ENCODE data around the gene PMM1.
"Not testable (repeated sequence)": the region's sequence is repeated elsewhere in the genome, so short reads cannot be mapped to it uniquely, and the experiment has no call there.

The PMM1 gene

GRCh38 chr22:41563051-41563711 lies 26.5 kb downstream of the PMM1 start:
- no peak for DNase-seq (ENCODE audit: low read depth in 2 of 2)

DNA sequence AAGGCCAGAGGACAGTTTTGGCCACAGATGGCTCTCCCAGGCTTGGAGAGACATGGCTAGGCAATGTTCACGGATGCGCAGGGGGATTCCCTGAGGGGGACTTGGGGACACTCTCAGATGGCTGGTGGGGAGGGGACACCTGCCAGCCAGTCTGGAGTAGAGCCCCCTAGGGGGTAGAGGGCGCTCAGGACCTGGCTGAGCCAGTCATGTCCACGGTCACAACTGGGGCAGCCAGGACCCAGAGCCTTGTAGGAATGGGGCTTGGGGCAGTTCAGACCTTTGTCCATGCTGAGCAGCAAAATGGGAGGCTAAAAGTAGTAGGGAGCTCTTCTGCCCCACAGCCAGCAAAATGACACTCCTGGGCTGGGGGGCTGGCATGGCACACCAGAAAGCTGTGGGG lies 27.2 kb downstream of the PMM1 start:
- no peak for DNase-seq (ENCODE audit: low read depth in 2 of 2)

DNA sequence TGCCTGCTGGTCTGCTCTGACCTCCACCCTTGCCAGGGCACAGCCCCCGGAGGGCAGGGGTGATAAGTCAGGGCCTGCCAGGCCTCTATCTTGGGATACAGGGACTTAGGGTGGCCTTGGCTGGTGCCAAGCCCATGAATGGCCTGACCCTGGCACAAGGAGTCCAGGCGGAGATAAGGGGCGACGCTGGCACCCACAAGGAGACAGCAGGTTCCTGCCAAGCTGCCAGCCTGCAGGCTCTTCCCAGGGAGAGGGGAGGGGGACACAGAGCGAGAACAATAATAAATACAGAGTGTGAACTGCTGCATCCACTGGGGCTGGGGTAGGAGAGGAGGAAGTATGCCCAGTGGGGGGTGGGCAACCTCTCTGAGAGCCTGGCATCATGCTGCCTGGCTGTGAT lies 27.9 kb downstream of the PMM1 start:
- no peak for DNase-seq (ENCODE audit: low read depth in 2 of 2)

GRCh38 chr22:41561335-41561734 lies 28.3 kb downstream of the PMM1 start:
- no peak for DNase-seq (ENCODE audit: low read depth in 2 of 2)

DNA sequence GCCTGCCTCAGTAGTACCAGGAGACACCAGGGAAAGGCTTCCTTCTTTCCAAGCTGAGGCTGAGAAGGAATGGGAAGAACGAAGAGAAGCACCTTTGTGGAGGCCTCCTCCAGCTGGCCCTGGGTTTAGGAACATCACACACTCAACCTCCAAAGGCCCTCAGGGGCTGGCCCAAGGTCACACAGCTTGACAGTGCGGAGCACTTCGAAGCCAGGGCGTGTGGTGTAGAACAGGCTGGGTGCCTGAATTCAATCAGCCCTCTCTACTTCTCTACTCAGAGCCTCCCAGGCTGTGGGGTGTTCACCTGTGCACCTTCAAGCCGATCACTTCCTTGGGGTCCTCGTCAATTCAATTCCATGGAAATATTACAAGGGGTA lies 29.6 kb downstream of the PMM1 start:
- DNase-seq (ENCODE audit: low read depth in 2 of 2): no peak

- DNase-seq (ENCODE audit: low read depth in 2 of 2): not testable (repeated sequence)
These were observed 31.4 kb downstream of the PMM1 start for GRCh38 chr22:41558241-41558630.

GRCh38 chr22:41557401-41558240 lies 32.0 kb downstream of the PMM1 start:
- no peak for DNase-seq (ENCODE audit: low read depth in 2 of 2)

DNA sequence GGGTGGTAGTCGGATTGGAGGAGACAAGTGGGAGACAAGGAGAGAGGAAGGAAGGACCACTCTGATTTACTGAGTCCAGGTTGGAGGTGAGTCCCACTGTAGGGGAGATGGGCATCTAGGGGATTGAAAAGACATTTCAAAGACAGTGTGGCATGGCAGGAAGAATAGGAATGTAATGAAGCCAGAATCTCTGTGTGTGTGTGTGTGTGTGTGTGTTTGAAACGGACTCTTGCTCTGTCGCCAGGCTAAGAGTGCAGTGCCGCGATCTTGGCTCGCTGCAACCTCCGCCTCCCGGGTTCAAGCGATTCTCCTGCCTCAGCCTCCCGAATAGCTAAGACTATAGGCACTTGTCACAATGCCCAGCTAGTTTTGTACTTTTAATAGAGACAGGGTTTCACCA lies 33.1 kb downstream of the PMM1 start:
- DNase-seq (ENCODE audit: low read depth in 2 of 2): no peak

GRCh38 chr22:41555325-41555982 lies 34.2 kb downstream of the PMM1 start:
- no peak for DNase-seq (ENCODE audit: low read depth in 2 of 2)

DNA sequence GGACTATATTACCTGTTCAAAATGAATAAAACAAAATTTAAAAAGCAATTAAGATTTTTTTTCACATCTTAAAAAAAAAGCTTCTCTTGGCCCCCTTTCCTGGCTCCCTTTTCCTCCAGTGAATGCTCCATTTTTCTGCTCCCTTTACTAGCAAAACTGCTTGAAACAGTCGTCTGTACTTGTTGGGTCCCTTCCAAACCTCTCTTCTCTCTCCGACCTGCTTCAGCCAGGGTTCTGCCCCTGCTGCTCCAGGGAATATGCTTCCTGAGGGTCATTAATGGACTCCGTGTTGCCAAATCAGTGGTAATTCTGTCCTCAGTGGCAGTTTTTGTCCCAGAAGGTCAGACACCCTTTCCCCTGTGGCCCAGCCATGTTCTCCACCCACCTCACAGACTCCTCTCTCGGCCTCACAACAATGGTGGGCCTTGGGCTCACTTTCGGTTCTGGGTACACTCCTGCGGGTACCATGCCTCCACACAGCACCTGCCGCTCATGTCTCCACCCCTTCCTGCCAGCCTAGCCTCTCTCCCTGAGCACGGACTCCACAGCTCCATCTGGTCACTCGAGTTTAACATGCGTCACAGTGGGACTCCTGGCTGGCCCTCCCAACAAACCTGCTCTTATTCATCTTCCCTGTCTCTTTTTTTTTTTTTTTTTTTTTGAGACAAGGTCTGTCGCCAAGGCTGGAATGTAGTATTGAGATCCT lies 37.6 kb downstream of the PMM1 start:
- no peak for DNase-seq (ENCODE audit: low read depth in 2 of 2)

- DNase-seq (ENCODE audit: low read depth in 2 of 2): no peak
These were observed 38.6 kb downstream of the PMM1 start for GRCh38 chr22:41550952-41551491.

- no peak for DNase-seq (ENCODE audit: low read depth in 2 of 2)
These were observed 40.8 kb downstream of the PMM1 start for GRCh38 chr22:41548830-41549211.

- DNase-seq (ENCODE audit: low read depth in 2 of 2): no peak
These were observed 44.8 kb downstream of the PMM1 start for GRCh38 chr22:41544671-41545476.

DNA sequence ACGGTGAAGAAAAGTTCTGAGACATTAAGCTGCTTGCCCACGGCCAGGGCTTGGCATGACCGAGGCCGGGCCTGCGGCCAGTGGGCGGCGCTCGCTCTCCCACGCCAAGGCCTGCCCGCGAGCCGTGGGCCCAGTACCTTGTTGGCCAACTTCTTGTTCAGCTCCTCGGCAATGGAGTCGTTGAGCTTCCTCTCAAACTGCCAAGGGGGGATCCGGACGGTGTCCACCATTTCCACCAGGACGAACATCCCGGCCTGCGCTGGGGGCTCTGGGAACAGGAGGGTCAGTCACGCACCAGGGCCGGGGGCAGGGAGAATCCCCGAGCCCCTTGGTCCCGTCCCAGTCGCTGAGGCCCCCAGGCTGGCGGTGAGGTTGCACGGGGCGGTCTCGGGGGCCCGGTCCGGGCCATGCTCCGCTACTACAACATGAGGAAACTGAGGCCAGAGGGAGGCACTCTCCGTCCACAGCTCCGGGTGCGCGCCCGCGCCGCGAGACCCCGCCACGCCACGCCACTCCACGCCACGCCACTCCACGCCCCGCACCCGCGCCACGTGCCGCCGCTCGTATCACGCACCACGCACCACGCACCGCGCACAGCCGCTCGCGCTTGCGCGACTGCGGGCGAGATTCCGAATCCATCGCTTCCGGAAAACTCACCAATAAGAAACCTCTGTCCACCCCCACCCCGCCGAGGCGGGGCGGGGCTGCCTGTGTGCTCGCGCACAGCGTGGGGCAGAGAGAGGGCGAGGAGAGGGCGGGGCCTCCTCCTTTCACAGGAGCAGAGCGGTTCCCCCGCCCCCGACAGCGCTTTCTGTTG lies 45.6 kb downstream of the PMM1 start, which contains the start of gene POLR3H:
TSS of gene POLR3H (minus strand) at position 617 of the 817 bp plus-strand sequence. CDS start at position 248, 369 bp downstream.
- DNase-seq (ENCODE audit: low read depth in 2 of 2): peak; percentile 91 to 98

GRCh38 chr22:41542224-41542623 lies 47.4 kb downstream of the PMM1 start:
- DNase-seq (ENCODE audit: low read depth in 2 of 2): no peak

- DNase-seq (ENCODE audit: low read depth in 2 of 2): no peak
These were observed 48.2 kb downstream of the PMM1 start for GRCh38 chr22:41541484-41541883.

DNA sequence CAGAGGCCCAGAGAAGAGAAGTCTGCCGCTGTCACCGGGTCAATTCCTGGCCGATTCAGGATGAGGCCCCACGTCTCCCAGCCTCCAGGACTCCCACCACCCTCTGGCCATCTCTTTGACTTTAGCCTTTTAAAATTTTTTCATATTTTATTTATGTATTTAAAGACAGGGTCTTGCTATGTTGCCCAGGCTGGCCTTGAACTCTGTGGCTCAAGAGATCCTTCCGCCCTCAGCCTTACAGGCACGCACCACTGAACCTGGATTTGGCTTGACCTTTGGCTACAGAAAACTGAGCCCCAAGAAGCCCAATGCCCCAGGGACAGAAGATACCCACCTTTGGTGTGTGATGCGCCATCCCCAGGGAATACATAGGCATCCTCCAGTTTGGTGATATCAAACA lies 49.3 kb downstream of the PMM1 start:
- no peak for DNase-seq (ENCODE audit: low read depth in 2 of 2)

- DNase-seq (ENCODE audit: low read depth in 2 of 2): no peak
These were observed 49.7 kb downstream of the PMM1 start for GRCh38 chr22:41540006-41540315.

DNA sequence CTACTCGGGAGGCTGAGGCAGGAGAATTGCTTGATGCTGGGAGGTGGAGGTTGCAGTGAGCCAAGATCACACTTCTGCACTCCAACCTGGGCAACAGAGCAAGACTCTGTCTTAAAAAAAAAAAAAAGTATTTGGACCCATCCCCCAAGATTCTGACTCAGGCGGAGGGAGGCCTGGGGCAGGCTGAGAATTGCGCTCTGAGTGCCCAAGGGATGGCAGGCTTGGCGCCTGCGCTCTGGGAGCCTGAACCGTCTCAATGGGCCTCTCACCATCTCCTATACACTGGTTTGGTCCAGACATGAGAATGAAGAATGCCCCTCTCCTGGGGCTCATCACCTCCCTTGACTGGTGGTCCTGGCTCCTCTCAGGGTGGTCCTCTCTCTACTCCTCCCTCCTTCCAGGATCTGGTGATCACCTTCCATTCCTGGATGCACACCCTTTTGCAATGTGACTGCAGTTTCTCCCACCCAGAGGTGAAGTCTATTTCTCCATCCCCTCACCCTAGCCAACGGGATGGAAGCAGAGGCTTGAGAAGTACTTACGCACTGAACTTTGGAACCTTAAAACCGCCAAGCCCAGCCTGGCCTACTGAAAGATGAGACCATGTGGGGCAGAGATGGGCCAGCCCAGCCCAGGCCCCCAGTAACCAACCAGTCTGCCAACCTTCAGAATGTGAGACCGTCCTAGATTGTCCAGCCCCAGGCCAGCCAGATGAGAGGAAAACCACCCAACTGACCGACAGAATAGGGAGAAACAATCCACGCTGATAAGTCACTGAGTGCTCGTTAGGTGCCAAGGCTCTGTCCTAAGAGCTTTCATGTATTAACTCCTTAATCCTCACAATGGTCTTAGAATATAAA lies 50.3 kb downstream of the PMM1 start:
- no peak for DNase-seq (ENCODE audit: low read depth in 2 of 2)
